Upper lobe of right lung (tissue), 1 donor: ENCODE results near the gene TGFBR3. TPM values are rescaled to one million over a fixed set of nuclear protein-coding genes. Genes with fewer than 3 reads are reported as not detected.

Experiments
- ATAC-seq: fragments of 200-7000 bp; cut with Tn5 transposase; one replicate; pipeline ENCODE4 v1.9.1; 2020; ENCODE audit warnings: mild to moderate bottlenecking, moderate library complexity
- DNase-seq: peaks from one replicate; pipeline ENCODE4 v3.0.0-alpha.2; 2020
- H3K27ac ChIP-seq: fragments of 200-600 bp; one replicate; pipeline ENCODE4 v1.8.0; 2022
- H3K27me3 ChIP-seq: fragments of 200-600 bp; one replicate; pipeline ENCODE4 v1.8.0; 2022; ENCODE audit warnings: mild to moderate bottlenecking
- H3K36me3 ChIP-seq: fragments of 200-600 bp; one replicate; pipeline ENCODE4 v1.8.0; 2022
- H3K4me1 ChIP-seq: fragments of 200-600 bp; one replicate; pipeline ENCODE4 v1.8.0; 2022
- H3K4me3 ChIP-seq: fragments of 200-600 bp; one replicate; pipeline ENCODE4 v1.8.0; 2022; ENCODE audit warnings: mild to moderate bottlenecking
- H3K9me3 ChIP-seq: fragments of 200-600 bp; one replicate; pipeline ENCODE4 v1.8.0; 2022
- intact Hi-C: fragments of 100-400 bp; cut with DNase I; formaldehyde crosslinking; loops from one replicate; pipeline ENCODE4 v1.11.0; 2022
- total RNA-seq: library from RNA; stranded (reverse); fragmentation: NEBNext Ultra II Directional; extraction: Animal tissue kit (Norgen Biotek cat#: 25700); gene quantifications from one replicate; pipeline ENCODE4 v1.2.1, GENCODE V29; 2021
- TF ChIP-seq, protein P1 (sequence below): fragments of 200-600 bp; IDR thresholded peaks from one replicate; pipeline ENCODE4 v1.8.0; 2022; ENCODE audit warnings: antibody characterized with exemption
- donor health status: DM: no; HTN: yes; CAD: no; lungs with severe emphysema.

Gene TGFBR3
- total RNA-seq, 1 donor from 2014 or later = 55.9 TPM

GRCh38 chr1:91729621-91730358, 156.2 kb downstream of the TGFBR3 start:
- intact Hi-C loops = no loop called here
- peaks cover 40% of the 10 kb centered on the region for H3K4me1 ChIP-seq
- TF ChIP-seq, protein P1, sequence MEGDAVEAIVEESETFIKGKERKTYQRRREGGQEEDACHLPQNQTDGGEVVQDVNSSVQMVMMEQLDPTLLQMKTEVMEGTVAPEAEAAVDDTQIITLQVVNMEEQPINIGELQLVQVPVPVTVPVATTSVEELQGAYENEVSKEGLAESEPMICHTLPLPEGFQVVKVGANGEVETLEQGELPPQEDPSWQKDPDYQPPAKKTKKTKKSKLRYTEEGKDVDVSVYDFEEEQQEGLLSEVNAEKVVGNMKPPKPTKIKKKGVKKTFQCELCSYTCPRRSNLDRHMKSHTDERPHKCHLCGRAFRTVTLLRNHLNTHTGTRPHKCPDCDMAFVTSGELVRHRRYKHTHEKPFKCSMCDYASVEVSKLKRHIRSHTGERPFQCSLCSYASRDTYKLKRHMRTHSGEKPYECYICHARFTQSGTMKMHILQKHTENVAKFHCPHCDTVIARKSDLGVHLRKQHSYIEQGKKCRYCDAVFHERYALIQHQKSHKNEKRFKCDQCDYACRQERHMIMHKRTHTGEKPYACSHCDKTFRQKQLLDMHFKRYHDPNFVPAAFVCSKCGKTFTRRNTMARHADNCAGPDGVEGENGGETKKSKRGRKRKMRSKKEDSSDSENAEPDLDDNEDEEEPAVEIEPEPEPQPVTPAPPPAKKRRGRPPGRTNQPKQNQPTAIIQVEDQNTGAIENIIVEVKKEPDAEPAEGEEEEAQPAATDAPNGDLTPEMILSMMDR = no peak

DNA sequence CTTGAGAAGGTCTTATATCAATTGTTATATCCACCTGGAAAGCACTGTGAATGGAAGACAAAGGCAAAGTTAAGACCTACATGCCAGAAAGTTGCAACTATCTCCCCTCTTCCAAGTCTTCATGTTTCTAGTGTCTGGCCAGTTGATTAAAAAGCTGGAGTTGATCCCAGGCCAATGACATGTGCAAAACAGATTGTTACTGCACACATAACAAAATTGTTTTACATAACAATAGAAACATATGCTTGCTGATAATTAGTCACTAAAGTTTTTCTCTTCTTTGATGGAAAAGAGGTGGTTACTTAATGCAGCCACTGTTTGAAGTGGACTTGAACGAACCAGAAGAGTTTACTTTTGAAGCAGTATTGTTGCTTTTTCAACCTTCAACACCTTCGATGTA, 158.2 kb downstream of the TGFBR3 start:
- ATAC-seq (no peak), DNase-seq (no peak)
- H3K9me3 ChIP-seq = no peaks in the 10 kb centered on the region
- peaks cover 39% of the 10 kb centered on the region for H3K4me1 ChIP-seq
- TF ChIP-seq, protein P1 = no peak
- no peak overlapping the region for H3K4me3 ChIP-seq
- intact Hi-C loops = no loop called here
- no peaks in the 10 kb centered on the region for H3K36me3 ChIP-seq
- no peak overlapping the region for H3K27ac ChIP-seq
- no peaks in the 10 kb centered on the region for H3K27me3 ChIP-seq

More at GRCh38 chr1:91729621-91730358, 156.2 kb downstream of the TGFBR3 start:
- Histone ChIP-seq H3K36me3 (no peaks in the 10 kb centered on the region), H3K27ac (no peak overlapping the region), H3K4me3 (no peak overlapping the region), H3K27me3 (no peaks in the 10 kb centered on the region), H3K9me3 (no peaks in the 10 kb centered on the region)
- DNase-seq = no peak
- no peak for ATAC-seq

- Histone ChIP-seq H3K27ac (peak overlapping the region; percentile 76), H3K27me3 (no peaks in the 10 kb centered on the region), H3K4me1 (peaks cover 23% of the 10 kb centered on the region), H3K9me3 (no peaks in the 10 kb centered on the region), H3K36me3 (peaks cover 2% of the 10 kb centered on the region), H3K4me3 (no peak overlapping the region)
- intact Hi-C loops = no loop called here
- peak; percentile 72 for ATAC-seq
- TF ChIP-seq, protein P1 = no peak
- DNase-seq = no peak
Measured at GRCh38 chr1:91725989-91726721, 159.8 kb downstream of the TGFBR3 start.

DNA sequence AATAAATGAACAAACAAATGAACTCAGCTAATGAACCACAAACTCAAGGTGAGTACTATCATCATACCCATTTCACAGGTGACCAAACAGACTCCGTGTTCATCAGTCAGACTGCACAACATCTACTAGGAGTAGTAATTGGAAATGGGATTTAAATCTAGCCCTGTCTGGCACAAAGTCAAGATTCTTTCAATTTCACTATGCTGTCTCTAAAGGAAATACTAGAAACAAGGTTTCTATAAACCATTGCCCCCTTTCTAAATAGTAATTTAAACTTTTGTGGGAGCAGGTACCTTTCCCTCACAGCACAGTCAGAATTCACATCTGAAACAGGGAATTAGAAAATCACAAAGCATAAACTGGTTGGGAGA, 160.3 kb downstream of the TGFBR3 start:
- peaks cover 7% of the 10 kb centered on the region for H3K36me3 ChIP-seq
- DNase-seq (no peak), ATAC-seq (no peak)
- peaks cover 18% of the 10 kb centered on the region for H3K4me1 ChIP-seq
- H3K9me3 ChIP-seq = no peaks in the 10 kb centered on the region
- TF ChIP-seq, protein P1 = no peak
- peak overlapping the region; percentile 76 for H3K27ac ChIP-seq
- no peaks in the 10 kb centered on the region for H3K27me3 ChIP-seq
- no peak overlapping the region for H3K4me3 ChIP-seq
- intact Hi-C loops = no loop called here

DNA sequence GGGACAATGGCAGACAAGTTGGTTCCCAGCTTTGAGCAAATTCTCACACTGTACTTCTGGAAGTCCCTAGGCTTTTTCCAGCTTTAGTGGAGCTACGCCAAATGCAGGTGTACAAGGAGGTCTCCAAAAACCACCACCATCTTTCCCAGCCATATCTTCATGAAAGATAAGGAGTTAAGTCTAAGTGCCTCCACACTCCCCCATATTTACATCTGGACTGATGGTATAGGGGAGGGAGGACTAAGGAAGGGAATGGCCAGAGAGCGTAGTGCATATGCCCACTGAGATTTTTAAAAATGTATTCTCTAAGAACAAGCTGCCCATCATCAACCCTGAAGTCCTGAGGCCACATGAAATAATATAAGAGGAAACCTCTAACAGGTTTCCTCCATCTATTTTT, 161.3 kb downstream of the TGFBR3 start:
- intact Hi-C loops = no loop called here
- Histone ChIP-seq H3K4me3 (no peak overlapping the region), H3K27ac (no peak overlapping the region), H3K4me1 (peaks cover 16% of the 10 kb centered on the region), H3K27me3 (no peaks in the 10 kb centered on the region), H3K36me3 (peaks cover 17% of the 10 kb centered on the region), H3K9me3 (no peaks in the 10 kb centered on the region)
- no peak for ATAC-seq
- no peak for DNase-seq
- TF ChIP-seq, protein P1 = no peak
